Hematopoietic multipotent progenitor cell (in vitro differentiated cells): ENCODE data around the gene CBLIF. TPM values are rescaled to one million over a fixed set of nuclear protein-coding genes. Genes with fewer than 3 reads are reported as not detected.
"Not testable (repeated sequence)": the region's sequence is repeated elsewhere in the genome, so short reads cannot be mapped to it uniquely, and the experiment has no call there.

Experiments
- DNase-seq, 3 donors: peaks; one replicate each; pipeline ENCODE4 v3.0.0-alpha.2; 2011 to 2015; ENCODE audit warnings: low read depth in 2 of 3, low spot score in 2 of 3
- total RNA-seq: library from RNA; depleted of rRNA; stranded (reverse); fragments of >200 nt; gene quantifications from one replicate; pipeline ENCODE4 v1.2.3, GENCODE V29; 2012

The CBLIF gene
- total RNA-seq, 1 donor: not detected

DNA sequence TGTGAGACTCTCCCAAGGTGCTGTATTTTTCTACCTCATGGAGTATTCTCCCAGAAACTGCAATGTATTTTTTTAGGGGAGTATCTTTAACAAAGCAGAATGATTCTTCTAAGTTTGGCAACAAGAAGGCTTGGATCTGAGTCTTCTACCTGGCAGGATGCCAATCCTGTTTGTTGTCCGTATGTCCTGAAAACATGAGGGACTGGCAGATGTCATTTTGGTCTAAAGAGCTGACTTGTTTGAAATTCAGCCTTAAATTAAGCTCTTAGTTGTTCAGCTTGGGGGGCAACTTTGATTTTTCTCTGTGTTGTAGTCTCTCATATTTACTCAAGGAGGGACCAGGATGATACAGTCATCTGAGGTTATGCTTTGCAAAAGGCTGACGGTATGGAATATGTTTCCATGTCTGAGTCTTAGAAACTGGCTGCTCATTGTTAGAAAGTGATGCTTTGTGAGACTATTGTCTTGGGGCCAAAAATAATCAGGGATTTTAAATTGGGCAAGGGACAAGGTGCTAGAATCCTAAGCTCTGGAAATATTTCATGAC, 44.1 kb downstream of the CBLIF start:
- DNase-seq: no peak

DNA sequence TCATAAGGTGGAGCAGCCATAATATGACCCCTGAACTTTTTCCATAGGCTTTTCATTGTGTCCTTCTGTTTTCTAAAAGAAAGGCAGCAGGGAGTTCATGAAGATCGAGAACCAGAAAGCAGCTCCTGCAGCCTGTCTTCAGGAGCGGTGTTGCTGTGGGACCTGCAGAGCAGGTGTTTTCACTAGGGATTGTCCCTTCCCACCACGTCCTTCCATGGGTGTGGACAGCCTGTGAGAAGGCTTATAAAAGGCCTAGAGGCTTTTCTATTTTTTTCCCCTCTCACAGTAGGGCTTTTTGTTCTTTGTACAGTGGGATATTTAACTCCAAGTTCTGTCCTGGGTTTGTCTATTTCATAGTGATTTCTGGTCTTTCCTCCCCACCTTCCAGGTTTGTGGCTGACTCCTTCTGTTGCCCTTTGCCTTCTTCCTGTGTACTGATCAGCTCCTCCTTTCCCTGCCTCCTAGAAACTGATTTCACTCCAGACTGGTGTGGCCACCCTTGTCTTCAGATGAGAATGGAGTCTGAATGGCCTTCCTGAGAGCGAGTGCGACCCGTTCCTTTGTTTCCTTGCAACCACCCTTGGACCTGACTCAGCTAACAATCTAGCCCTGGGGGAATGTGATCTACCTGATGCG, 44.8 kb downstream of the CBLIF start:
- DNase-seq: no peak

DNA sequence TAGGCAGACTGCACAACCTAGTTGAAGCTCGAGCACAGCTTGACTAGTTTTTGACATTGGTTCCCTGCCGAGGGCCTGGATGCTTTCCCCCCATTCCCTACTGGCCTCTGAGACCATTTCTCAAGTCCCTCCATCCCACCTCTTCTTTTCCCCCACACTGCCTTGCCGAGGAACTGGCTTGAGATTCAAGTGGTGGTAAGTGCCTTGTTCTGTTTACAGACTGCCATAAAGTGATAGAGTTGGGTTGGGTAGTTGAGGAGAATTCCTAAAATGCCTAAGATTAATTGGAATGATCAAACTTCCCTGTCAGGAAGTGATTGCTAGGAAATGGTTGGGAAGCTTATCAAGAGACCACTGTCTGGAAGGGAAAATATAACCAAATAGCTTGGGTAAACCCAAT, 50.9 kb downstream of the CBLIF start:
- DNase-seq: no peak

DNA sequence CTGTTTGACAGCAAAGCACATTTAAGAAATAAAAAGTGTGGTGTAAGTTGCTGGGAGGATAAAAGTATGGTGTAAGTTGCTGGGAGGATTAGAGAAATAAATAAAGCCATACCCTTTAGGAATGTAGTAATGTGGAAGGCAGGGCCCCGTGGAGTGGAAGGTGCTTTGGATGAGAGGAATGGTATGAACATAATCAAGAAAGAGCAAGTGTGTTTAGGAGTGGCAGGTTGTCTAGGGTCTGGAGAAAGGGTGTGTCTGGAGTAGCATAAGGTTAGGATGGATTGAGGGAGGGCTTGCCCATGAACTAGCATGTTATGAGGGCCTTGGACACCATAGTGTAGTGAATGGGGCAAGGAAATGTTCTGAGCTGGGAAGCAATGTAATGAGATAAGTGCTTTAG, 52.8 kb downstream of the CBLIF start:
- no peak for DNase-seq

DNA sequence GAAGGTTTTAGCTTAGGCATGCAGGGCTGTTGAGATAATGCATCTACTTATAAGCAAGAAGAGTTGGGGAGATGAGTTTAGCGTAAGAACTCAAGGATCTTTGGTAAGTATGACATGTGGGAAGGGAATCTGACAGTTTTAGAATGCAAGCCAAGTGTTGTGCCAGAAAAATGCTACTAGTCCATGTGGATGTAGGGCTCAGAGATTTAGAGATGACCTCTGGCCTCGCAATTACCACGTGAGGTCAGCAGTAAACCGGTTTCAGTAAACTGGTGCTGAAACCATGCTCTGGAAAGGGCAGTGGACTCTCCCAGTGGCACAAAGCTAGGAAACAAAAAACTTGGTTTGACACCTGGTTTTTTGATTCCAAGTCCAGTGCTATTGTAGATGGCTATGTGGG, 53.7 kb downstream of the CBLIF start:
- DNase-seq: no peak

DNA sequence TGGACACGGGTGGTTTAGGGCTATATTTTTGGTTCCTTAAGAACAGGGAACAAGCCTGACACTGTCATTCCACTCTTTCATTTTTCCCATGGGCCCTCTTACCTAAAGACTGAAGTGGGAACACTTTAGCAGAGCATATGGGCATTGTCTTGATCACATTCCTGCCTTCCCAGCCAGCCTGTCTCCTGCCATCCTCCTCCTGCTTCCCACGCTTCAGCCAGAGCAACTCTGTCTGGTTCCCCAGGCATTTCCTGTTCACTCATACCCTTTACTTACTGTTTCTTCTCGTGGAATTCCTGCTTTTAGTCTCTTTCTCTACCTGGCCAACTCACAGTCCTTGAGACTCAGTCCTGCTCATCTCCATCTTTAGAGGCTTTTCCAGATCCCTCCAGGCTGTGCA, 57.5 kb downstream of the CBLIF start:
- DNase-seq: no peak

DNA sequence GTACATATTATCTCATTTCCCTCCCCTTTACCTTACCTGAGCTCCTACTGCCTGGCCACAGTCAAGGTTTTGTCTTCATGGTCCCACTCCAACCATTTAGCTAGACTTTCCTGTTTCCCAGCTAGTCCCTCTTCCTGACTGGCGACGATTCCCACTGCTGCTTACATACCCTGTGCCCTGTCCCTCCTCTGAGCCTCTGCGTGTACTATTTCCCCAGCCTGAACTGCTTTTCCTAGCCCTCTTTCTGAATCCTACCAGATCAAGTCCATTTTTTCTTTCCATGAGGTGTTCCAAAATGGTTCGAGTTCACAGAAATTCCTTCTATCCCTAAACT, 58.1 kb downstream of the CBLIF start:
- no peak for DNase-seq

DNA sequence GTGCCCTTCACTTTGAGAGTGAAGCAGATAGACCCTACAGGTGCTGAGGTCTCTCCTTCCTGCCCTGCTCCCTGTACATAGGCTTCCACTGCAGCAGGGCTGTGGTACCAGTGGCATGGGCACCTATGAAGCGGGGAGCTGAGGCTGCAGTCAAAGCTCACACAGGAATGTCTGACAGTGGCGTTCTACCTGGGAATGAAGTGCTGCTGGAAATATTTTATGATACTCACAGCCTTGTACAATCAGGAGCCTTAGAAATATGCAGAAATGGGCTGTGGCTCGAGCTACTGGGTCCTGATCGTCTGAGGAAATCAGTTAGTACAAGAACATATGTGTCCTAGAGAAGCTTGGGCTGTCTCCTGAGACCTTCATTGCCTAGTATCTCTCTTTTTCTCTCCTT, 59.5 kb downstream of the CBLIF start:
- no peak for DNase-seq

DNA sequence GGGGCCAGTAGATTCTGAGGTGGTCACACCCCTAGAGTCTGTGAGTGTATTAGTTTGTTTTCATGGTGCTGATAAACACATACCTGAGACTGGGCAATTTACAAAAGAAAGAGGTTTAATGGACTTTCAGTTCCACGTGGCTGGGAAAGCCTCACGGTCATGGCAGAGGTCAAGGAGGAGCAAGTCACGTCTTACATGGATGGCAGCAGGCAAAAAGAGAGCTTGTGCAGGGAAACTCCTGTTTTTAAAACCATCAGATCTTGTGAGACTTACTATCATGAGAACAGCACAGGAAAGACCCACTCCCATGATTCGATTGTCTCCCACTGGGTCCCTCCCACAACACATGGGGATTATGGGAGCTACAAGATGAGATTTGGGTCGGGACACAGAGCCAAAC, 60.9 kb downstream of the CBLIF start:
- DNase-seq: not testable (repeated sequence)

DNA sequence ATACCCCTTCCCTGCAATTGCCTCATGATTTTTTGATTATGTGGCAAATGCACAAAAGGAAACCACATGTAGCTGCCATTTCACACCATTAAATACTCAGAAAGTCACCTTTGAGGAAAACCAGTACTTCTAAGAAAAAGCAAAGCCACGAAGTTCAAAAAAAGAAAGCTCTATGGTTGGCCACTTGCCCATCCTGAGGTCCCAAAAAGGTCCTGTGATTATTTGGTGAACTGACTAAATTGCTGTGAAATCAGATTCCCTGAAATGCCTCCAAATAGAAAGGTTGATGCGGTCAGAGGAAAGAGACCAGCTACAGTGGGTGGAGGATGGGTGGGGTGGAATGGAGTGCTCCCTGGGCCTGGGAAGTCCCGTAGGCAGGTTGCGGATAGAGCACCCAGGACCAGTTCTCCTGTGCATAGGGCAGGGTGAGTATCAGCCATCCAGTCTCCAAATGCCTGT, 61.6 kb downstream of the CBLIF start:
- no peak for DNase-seq

DNA sequence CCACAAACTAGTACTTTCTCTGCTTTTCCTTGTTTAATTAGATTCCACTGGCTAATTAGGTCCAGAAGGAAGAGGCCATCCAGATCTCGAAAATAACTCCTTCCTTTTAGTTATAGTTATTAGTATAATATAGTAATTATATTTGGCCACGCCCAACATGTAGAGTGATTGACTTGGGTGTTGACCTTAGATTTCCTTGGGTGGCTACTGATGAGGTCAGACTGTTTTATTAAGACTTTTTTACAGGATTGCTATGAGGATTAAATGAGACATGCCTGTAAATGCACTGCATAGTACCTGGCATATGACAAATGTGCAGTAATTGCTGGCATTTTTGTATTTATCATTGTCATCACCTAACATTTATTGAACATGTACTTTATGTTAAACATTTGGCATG, 63.2 kb downstream of the CBLIF start:
- DNase-seq: no peak

DNA sequence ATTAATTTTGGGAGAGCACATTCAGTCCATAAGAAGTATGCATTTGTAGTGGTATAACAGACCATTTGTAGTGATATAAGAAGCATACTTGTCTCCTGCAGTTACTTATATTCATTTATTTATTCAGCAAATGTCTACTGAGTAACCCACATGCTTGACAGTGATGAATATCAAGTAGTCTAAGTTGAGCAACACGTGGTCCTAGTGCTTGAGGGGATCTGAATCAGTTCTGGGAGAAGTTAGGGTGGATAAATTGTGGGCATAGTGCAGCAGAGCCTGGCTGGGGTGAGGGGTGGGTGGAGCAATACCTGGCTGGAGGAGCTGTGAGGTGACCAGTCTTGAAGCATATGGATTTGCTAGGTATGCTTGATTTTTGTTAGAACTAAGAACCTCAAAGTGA, 65.8 kb downstream of the CBLIF start:
- no peak for DNase-seq

Other genes starting within 250 kb of the CBLIF start
- gene OSBP, start 229.7 kb downstream of the CBLIF start, total RNA-seq: 23.7 TPM
- 8.3 TPM for gene PATL1, start 176.5 kb downstream of the CBLIF start, total RNA-seq
- not detected for gene OR10V1, start 131.7 kb downstream of the CBLIF start, total RNA-seq
- gene STX3, start 90.1 kb downstream of the CBLIF start, total RNA-seq: 23.2 TPM
- 80.2 TPM for gene MRPL16, start 34.7 kb downstream of the CBLIF start, total RNA-seq
- under 0.01 TPM for gene TCN1, start 21.0 kb upstream of the CBLIF start, total RNA-seq
- gene OOSP3, start 33.3 kb upstream of the CBLIF start, total RNA-seq: not detected
- not detected for gene OOSP1, start 92.9 kb upstream of the CBLIF start, total RNA-seq
- not detected for gene OOSP4A, start 118.5 kb upstream of the CBLIF start, total RNA-seq
- not detected for gene OOSP4B, start 171.7 kb upstream of the CBLIF start, total RNA-seq
- not detected for gene OOSP2, start 194.9 kb upstream of the CBLIF start, total RNA-seq
- gene MS4A3, start 211.2 kb upstream of the CBLIF start, total RNA-seq: 16.7 TPM
- gene MS4A2, start 243.2 kb upstream of the CBLIF start, total RNA-seq: 4.8 TPM